Transverse colon (tissue), 4 donors: ENCODE measurements around the gene GON4L. TPM values are rescaled to one million over a fixed set of nuclear protein-coding genes. Genes with fewer than 3 reads are reported as not detected.

Experiments used
- DNase-seq: peaks from one replicate; pipeline ENCODE4 v3.0.0-alpha.2; 2019
- H3K27ac ChIP-seq, 4 donors: fragments of 200-600 bp; sonication (generic); 2 replicates each; pipeline ENCODE4 v1.5.1; 2016 to 2018; ENCODE audit warnings: inconsistent platforms in 4 of 4
- H3K27me3 ChIP-seq: fragments of 200-600 bp; sonication (generic); 2 replicates; pipeline ENCODE4 v1.5.1; 2017; ENCODE audit warnings: inconsistent platforms
- H3K36me3 ChIP-seq, 4 donors: fragments of 200-600 bp; sonication (generic); 2 replicates each; pipeline ENCODE4 v1.5.1; 2017 to 2019; ENCODE audit warnings: inconsistent platforms in 4 of 4
- H3K4me1 ChIP-seq, 4 donors: fragments of 200-600 bp; sonication (generic); 2 replicates each; pipeline ENCODE4 v1.5.1; 2017 to 2020; ENCODE audit warnings: inconsistent platforms in 4 of 4
- H3K4me3 ChIP-seq, 4 donors: fragments of 200-600 bp; sonication (generic); 1 replicate in 1 of 4; 2 replicates in 3 of 4; pipeline versions ENCODE4 v1.5.1 to v1.6.1; 2017 to 2019; ENCODE audit warnings: inconsistent platforms in 4 of 4
- H3K9me3 ChIP-seq, 2 donors: fragments of 200-600 bp; sonication (generic); 2 replicates each; pipeline ENCODE4 v1.5.1; 2017 to 2019; ENCODE audit warnings: inconsistent platforms in 2 of 2
- CTCF ChIP-seq, 5 experiments: fragments of 200-600 bp in 3 of 5; fragments of 450-650 bp in 2 of 5; sonication (generic) in 3 of 5; IDR thresholded peaks; 1 replicate in 2 of 5; 2 replicates in 3 of 5; pipeline ENCODE4 v1.5.1; 2016 to 2017; ENCODE audit warnings: antibody characterized with exemption in 5 of 5, inconsistent platforms in 3 of 5, mild to moderate bottlenecking in 2 of 5, moderate library complexity in 1 of 5
- EP300 ChIP-seq: sonication (generic); formaldehyde crosslinking; IDR thresholded peaks from one replicate; pipeline ENCODE4 v1.6.1; 2017; ENCODE audit warnings: antibody characterized with exemption, low read depth
- POLR2A ChIP-seq: fragments of 450-650 bp; IDR thresholded peaks from one replicate; pipeline ENCODE4 v1.6.1; 2016; ENCODE audit warnings: antibody characterized with exemption, mild to moderate bottlenecking, moderate library complexity
- POLR2AphosphoS5 ChIP-seq, 3 donors: sonication (generic); formaldehyde crosslinking; IDR thresholded peaks; one replicate each; pipeline ENCODE4 v1.6.1; 2016; ENCODE audit warnings: antibody characterized with exemption in 3 of 3
- WGBS, 2 donors: methylation state at CpG; one replicate each; pipeline ENCODE4 v1.1.5; 2018; ENCODE audit warnings: low coverage in 1 of 2; 5-methylcytosine and 5-hydroxymethylcytosine counted together
- in situ Hi-C, 4 donors: fragments of 200-750 bp; cut with MboI; loops; one replicate each; pipeline versions ENCODE4 v1.15.0 to v1.15.1; 2017; ENCODE audit warnings: low sequenced_read_pairs in 3 of 4, low pct_ligation_motif_present in 1 of 4, low pct_unique_long_range_greater_than_20kb in 1 of 4
- intact Hi-C: fragments of 100-400 bp; cut with DNase I; formaldehyde crosslinking; loops from one replicate; pipeline ENCODE4 v1.15.1; 2023; ENCODE audit warnings: low total_unique reads
- total RNA-seq, 4 donors: library from RNA; depleted of rRNA; stranded (reverse); fragments of >200 nt; gene quantifications; one replicate each; pipeline ENCODE4 v1.1.0, GENCODE V29; 2016

GON4L gene
- total RNA-seq, 4 donors from 2014 or later: 36.3 to 75.6 (median 45.6) TPM

- Histone ChIP-seq H3K4me3 (no peak overlapping the region), H3K9me3 (no peaks in the 10 kb centered on the region), H3K27me3 (no peaks in the 10 kb centered on the region), H3K27ac (no peak overlapping the region), H3K36me3 (no peaks in the 10 kb centered on the region), H3K4me1 (peaks cover 0 to 6% (median 0%) of the 10 kb centered on the region in 4 donors)
- intact Hi-C loops (no loop called here), in situ Hi-C loops (no loop called here)
- no peak for DNase-seq
- TF ChIP-seq POLR2A (no peak), POLR2AphosphoS5 (IDR thresholded peaks at IDR 0.05) (no peak), EP300 (no peak), CTCF (IDR thresholded peaks at IDR 0.05) (no peak)
Observed at GRCh38 chr1:155884982-155885381, 28.0 kb upstream of the GON4L start.

GRCh38 chr1:155884031-155884960 lies 27.3 kb upstream of the GON4L start:
- DNase-seq: no peak
- no peak overlapping the region for H3K27ac ChIP-seq

GRCh38 chr1:155882766-155883165 lies 25.8 kb upstream of the GON4L start:
- TF ChIP-seq POLR2AphosphoS5 (IDR thresholded peaks at IDR 0.05): no peak
- no peak for TF ChIP-seq POLR2A
- TF ChIP-seq CTCF (IDR thresholded peaks at IDR 0.05): no peak
- no peak for TF ChIP-seq EP300
- 85 to 100% methylated on average over 1 to 2 of the region's 2 CpGs for WGBS, 2 donors
- no peaks in the 10 kb centered on the region for H3K36me3 ChIP-seq
- no peaks in the 10 kb centered on the region for H3K27me3 ChIP-seq
- no peak overlapping the region for H3K27ac ChIP-seq
- in situ Hi-C loops (no loop called here), intact Hi-C loops (no loop called here)
- H3K4me1 ChIP-seq: peaks cover 0 to 6% (median 0%) of the 10 kb centered on the region in 4 donors
- no peak for DNase-seq
- no peaks in the 10 kb centered on the region for H3K9me3 ChIP-seq
- no peak overlapping the region for H3K4me3 ChIP-seq

More at GRCh38 chr1:155884031-155884960, 27.3 kb upstream of the GON4L start:
- WGBS, 2 donors: 57 to 59% methylated on average over 8 to 9 of the region's 9 CpGs
- intact Hi-C loops: no loop called here
- peaks cover 0 to 6% (median 0%) of the 10 kb centered on the region in 4 donors for H3K4me1 ChIP-seq
- no peaks in the 10 kb centered on the region for H3K36me3 ChIP-seq
- TF ChIP-seq POLR2A (no peak), POLR2AphosphoS5 (IDR thresholded peaks at IDR 0.05) (no peak), CTCF (IDR thresholded peaks at IDR 0.05) (no peak), EP300 (no peak)
- H3K4me3 ChIP-seq: no peak overlapping the region
- no peaks in the 10 kb centered on the region for H3K9me3 ChIP-seq
- H3K27me3 ChIP-seq: no peaks in the 10 kb centered on the region
- in situ Hi-C loops: no loop called here

- H3K27me3 ChIP-seq: no peaks in the 10 kb centered on the region
- no peak overlapping the region for H3K27ac ChIP-seq
- H3K9me3 ChIP-seq: no peaks in the 10 kb centered on the region
- DNase-seq: no peak
- no peaks in the 10 kb centered on the region for H3K36me3 ChIP-seq
- H3K4me1 ChIP-seq: peaks cover 0 to 6% (median 0%) of the 10 kb centered on the region in 4 donors
- no peak for TF ChIP-seq POLR2A
- TF ChIP-seq CTCF (IDR thresholded peaks at IDR 0.05): no peak
- TF ChIP-seq EP300: no peak
- no peak for TF ChIP-seq POLR2AphosphoS5 (IDR thresholded peaks at IDR 0.05)
- no peak overlapping the region for H3K4me3 ChIP-seq
- in situ Hi-C loops (no loop called here), intact Hi-C loops (no loop called here)
Observed at GRCh38 chr1:155882235-155882634, 25.2 kb upstream of the GON4L start.
